Keratinocyte (primary cell): ENCODE data around the gene TSFM.

Source experiments
- EZH2 ChIP-seq: IDR thresholded peaks from one replicate; pipeline ENCODE4 v1.6.1; 2012; ENCODE audit warnings: inconsistent platforms, mild to moderate bottlenecking, low read length, moderate library complexity
- TF ChIP-seq, protein P1 (sequence below), 3 experiments: IDR thresholded peaks in 1 of 3; conservative IDR thresholded peaks in 1 of 3; optimal IDR thresholded peaks in 1 of 3; 2 replicates in 2 of 3; 3 replicates in 1 of 3; pipeline versions ENCODE3 to v1.5.1; 2011; ENCODE audit warnings: low read length in 3 of 3, mild to moderate bottlenecking in 3 of 3, moderate library complexity in 2 of 3, control low read depth in 1 of 3, inconsistent platforms in 1 of 3; ENCODE audit not compliant: insufficient read depth in 2 of 3; ENCODE audit errors: extremely low read depth in 1 of 3

GRCh38 chr12:57800965-57801364 is 18.4 kb downstream of the TSFM start:
- TF ChIP-seq, protein P1, sequence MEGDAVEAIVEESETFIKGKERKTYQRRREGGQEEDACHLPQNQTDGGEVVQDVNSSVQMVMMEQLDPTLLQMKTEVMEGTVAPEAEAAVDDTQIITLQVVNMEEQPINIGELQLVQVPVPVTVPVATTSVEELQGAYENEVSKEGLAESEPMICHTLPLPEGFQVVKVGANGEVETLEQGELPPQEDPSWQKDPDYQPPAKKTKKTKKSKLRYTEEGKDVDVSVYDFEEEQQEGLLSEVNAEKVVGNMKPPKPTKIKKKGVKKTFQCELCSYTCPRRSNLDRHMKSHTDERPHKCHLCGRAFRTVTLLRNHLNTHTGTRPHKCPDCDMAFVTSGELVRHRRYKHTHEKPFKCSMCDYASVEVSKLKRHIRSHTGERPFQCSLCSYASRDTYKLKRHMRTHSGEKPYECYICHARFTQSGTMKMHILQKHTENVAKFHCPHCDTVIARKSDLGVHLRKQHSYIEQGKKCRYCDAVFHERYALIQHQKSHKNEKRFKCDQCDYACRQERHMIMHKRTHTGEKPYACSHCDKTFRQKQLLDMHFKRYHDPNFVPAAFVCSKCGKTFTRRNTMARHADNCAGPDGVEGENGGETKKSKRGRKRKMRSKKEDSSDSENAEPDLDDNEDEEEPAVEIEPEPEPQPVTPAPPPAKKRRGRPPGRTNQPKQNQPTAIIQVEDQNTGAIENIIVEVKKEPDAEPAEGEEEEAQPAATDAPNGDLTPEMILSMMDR (optimal IDR thresholded peaks at IDR 0.05 in 1 of 3, IDR thresholded peaks at IDR 0.05 in 1 of 3, conservative IDR thresholded peaks at IDR 0.05 in 1 of 3; ENCODE audit: extremely low read depth in 1 of 3, insufficient read depth in 2 of 3, low read length in 3 of 3), result no peak
- TF ChIP-seq EZH2, result no peak
